ENCODE results near the gene MAPK8IP3.

DNA sequence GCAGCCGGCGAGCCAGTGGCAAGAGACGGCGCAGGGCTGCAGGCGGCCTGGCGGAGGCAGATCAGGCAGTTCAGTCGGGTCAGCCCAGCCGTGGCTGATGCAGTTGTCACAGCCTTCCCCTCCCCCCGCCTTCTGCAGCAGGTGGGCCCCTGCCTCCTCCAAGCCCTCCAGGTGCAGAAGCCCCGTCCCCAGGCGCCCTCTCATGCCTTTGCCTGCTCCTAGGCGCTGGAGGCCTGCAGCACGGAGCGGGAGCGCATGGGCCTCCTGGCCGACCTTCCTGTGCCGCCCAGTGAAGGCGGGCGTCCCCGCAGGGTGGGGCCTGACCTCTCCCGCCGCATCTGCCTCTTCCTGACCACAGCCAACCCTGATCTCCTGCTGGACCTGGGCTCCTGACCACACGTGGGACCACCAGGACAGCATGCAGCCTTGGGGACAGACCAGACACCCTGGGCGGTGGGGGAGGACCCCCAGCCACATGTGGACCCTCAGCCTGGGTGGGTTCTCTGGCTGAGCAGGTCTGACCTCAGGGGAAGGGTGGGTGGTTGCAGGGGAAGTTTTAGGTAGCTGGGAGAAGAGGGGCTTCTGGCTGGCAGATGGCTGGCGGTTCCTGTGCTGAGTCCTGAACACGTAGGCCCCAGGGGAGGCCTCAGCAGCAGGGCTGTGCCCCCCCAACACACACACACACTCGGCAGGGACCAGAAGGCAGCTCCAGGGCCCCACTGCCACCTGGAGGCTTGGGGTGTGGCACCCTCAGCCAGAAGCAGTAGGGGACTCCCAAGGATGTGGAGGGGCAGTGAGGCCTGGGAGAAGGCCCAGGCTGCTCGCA is 70.1 kb downstream of the MAPK8IP3 start:
- TF ChIP-seq, protein P1, sequence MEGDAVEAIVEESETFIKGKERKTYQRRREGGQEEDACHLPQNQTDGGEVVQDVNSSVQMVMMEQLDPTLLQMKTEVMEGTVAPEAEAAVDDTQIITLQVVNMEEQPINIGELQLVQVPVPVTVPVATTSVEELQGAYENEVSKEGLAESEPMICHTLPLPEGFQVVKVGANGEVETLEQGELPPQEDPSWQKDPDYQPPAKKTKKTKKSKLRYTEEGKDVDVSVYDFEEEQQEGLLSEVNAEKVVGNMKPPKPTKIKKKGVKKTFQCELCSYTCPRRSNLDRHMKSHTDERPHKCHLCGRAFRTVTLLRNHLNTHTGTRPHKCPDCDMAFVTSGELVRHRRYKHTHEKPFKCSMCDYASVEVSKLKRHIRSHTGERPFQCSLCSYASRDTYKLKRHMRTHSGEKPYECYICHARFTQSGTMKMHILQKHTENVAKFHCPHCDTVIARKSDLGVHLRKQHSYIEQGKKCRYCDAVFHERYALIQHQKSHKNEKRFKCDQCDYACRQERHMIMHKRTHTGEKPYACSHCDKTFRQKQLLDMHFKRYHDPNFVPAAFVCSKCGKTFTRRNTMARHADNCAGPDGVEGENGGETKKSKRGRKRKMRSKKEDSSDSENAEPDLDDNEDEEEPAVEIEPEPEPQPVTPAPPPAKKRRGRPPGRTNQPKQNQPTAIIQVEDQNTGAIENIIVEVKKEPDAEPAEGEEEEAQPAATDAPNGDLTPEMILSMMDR (IDR thresholded peaks at IDR 0.05): no peak
- no peak for TF ChIP-seq POLR2A (IDR thresholded peaks at IDR 0.05)

Measured in adrenal gland (tissue), 5 donors.